Right lobe of liver (tissue), 4 donors: ENCODE data around the gene MYL7.

ENCODE experiments used
- CTCF ChIP-seq, 4 donors: fragments of 200-600 bp in 3 of 4; fragments of 450-650 bp in 1 of 4; IDR thresholded peaks; one replicate each; pipeline versions ENCODE4 v1.5.1 to v1.8.0; 2016 to 2022; ENCODE audit warnings: antibody characterized with exemption in 4 of 4, mild to moderate bottlenecking in 2 of 4
- POLR2A ChIP-seq: fragments of 450-650 bp; IDR thresholded peaks from one replicate; pipeline ENCODE4 v1.6.1; 2017; ENCODE audit warnings: antibody characterized with exemption, mild to moderate bottlenecking
- donor health status: DM: no; HTN: no; CAD: no.
- donor health status: DM: no; HTN: no; CAD: no.
- donor health status: DM: no; HTN: yes; CAD: no.

GRCh38 chr7:44162785-44163395 is 21.8 kb upstream of the MYL7 start:
- TF ChIP-seq POLR2A (no peak), CTCF (IDR thresholded peaks at IDR 0.05) (no peak)
